Measurements from ENCODE around the gene ZBTB26. TPM values are rescaled to one million over a fixed set of nuclear protein-coding genes. Genes with fewer than 3 reads are reported as not detected.
A peak's percentile ranks its signal among the peaks of the same experiment; 100 is the strongest.
"Not testable (repeated sequence)": the region's sequence is repeated elsewhere in the genome, so short reads cannot be mapped to it uniquely, and the experiment has no call there.

Gene ZBTB26
- total RNA-seq, 1 donor from 2014 or later: 4.3 TPM

DNA sequence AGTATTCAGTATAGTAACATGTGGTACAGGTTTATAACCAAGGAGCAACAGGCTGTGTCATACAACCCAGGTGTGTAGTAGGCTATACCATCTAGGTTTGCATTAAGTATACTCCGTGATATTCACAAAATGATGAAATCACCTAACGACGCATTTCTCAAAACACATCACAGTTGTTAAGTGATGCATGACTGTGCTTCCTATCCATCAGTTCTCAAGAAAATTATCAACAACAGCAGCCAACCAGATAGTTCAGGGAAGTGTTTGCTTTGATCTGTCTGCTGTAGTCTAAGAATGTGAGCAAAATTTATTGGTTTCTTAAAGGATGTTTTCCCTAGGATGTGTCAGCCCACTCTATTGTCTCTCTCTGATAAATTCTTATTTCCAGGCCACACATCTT lies 7.4 kb downstream of the ZBTB26 start:
- DNase-seq (ENCODE audit: low spot score): no peak

DNA sequence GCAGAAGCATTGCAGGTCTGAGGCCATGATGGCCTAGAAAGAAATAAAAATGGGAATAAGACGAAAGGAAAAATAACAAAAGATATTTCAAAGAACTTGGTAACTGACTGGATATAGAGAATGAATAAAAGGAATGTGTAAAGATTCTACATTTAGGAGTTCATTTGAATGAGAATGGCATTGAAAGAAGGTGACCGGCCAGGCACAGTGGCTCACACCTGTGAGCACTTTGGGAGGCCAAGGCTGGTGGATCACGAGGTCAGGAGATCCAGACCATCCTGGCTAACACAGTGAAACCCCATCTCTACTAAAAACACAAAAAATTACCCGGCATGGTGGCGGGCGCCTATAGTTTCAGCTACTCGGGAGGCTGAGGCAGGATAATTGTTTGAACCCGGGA lies 8.6 kb downstream of the ZBTB26 start:
- no peak for DNase-seq (ENCODE audit: low spot score)

DNA sequence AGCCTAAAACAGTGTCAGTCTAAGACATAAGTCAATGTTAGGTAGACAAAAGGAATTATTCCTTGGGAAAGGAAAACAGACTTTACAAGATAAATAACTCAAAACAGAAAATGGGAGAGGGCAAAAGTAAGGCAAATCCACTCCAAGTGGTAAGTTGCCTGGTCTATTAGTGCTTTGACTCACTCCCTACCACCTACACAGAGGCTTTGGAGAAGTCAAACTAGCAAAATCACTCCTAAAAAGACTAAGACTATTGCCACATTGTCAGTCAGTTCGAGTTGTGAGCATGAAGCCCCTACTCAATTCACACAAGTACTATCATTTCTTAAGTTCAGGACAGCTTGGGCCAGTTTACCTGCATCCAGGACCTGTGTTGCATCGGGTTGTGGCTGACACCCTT lies 13.0 kb downstream of the ZBTB26 start:
- no peak for DNase-seq (ENCODE audit: low spot score)

DNA sequence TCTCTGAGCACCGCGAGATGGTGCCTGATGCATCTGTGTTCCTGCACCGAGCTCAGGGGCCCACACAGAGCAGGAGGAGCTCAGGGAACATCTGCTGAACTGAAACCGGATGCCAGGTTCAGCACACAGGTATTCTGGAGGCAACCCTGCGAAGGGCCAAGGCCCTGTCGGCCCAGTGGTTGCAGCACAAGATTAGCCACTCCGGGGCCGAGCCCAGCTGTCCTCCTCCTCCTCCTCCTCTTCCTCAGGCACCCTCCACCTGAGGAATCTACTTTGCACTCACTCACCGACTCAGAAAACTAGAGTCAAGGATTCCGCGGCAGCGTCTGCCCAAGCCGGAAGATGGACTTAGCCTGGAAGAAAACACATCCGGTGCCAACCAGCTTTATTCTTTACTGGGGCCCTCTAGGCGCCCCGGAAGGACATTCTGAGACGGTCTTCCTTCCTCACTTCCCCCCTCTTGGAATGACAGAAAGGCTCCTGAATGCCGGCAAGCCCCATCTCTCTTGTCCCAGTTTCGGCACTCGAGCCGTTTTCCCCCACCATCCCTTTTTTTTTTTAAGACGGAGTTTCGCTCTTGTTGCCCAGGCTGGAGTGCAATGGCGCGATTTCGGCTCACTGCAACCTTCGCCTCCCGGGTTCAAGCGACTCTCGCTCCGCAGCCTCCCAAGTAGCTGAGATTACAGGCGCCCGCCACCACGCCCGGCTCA lies 18.2 kb downstream of the ZBTB26 start, which contains the start of gene ZBTB6:
TSS of gene ZBTB6 (minus strand) at position 360 of the 710 bp plus-strand sequence. CDS start 1,251 bp downstream, outside the sequence.
- peak; percentile 95 for DNase-seq (ENCODE audit: low spot score)

GRCh38 chr9:122912671-122912963 lies 18.7 kb downstream of the ZBTB26 start:
- no peak for DNase-seq (ENCODE audit: low spot score)

DNA sequence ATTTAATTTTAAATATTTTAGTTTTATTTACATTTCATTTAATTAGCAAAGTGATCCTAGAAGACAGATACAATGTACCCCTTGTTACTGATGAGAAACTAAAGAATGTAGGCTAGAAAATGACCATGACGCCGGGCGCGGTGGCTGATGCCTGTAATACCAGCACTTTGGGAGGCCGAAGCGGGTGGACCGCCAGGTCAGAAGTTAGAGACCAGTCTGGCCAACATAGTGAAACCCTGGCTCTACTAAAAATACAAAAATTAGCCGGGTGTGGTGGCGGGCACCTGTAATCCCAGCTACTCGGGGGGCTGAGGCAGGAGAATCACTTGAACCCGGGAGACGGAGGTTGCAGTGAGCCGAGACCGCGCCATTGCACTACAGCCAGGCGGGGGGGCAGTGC lies 25.2 kb downstream of the ZBTB26 start:
- DNase-seq (ENCODE audit: low spot score): not testable (repeated sequence)

GRCh38 chr9:122904823-122905710 lies 26.2 kb downstream of the ZBTB26 start, which contains the start of gene RC3H2:
Gene RC3H2 (minus strand): TSS chr9:122905359. CDS start chr9:122897509, 7,850 bp downstream.
- peak; percentile 100 for DNase-seq (ENCODE audit: low spot score)

DNA sequence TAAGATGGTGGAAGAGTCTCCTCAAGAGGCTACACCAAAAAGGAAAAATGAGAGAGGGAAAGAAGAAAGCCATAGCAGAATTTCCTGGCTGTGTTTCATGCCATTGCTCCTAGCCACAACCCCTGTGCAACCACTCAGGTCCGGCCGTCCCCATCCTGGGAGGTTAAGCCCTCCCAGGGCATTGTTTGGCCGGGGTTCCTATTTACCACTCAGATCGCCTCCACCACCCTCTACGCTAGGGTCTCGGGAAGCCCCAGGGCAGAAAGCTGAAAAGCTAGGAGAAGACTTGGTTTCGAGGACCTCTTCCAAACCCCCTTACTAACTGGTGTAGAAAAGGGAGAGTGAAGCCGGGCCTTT lies 26.9 kb downstream of the ZBTB26 start:
- DNase-seq (ENCODE audit: low spot score): no peak

- no peak for DNase-seq (ENCODE audit: low spot score)
Observed at GRCh38 chr9:122900791-122901190, 30.5 kb downstream of the ZBTB26 start.

DNA sequence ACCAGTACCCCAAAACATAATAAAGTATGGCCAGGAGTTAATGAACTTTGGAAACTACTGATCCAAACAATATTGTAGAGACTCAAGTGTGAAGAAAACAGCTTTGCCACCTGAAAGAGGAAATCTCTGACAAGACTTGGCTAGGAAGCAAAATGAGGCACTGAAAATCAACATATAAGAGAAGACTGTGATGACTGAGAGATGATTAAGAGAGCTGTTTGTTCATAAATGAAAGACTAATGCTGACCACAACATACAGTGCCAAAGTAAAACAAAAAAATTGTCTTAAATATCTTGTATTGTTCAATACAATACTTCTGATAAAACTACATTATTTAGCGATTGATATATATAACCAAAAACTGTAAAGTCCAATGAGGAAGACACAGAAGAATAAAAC lies 33.3 kb downstream of the ZBTB26 start:
- no peak for DNase-seq (ENCODE audit: low spot score)

- no peak for DNase-seq (ENCODE audit: low spot score)
Observed at GRCh38 chr9:122888480-122888879, 42.8 kb downstream of the ZBTB26 start.

GRCh38 chr9:122883125-122883524 lies 48.2 kb downstream of the ZBTB26 start:
- DNase-seq (ENCODE audit: low spot score): no peak

DNA sequence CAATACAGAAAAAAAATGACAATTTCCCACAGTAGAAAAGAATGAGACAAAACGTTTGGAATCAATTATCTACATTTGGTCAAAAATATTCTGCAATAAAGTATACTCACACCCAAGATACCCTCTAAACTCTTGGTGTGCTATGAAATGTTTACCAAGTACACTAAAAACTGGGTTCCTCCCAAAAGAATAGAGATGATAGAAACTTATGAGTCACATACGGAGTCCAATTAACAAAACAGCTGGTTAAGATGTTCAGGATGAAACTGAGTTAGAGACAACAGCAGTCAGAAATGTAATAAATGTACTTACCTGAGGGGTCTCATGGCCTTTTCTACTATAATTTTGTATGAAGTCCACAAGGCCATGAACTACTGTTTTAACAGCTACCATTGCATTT lies 51.9 kb downstream of the ZBTB26 start:
- no peak for DNase-seq (ENCODE audit: low spot score)

DNA sequence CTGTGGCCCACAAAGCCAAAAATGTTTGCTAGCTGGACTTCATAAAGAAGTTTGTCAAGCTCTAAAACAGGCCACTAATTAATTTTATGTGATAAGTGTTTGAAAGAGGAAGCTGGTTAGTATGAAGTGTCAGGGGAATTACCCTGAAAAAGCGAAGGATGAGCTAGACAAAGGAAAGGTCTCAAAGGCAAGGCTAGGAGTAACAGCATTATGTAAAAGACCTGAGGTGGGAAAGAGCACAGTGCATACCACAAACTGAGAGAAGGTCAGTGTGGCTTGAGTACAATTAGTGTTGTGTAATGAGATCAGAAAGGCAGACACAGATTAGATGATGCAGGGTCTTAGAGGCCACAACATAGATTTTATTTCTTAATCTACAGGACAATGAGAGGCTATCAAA lies 55.8 kb downstream of the ZBTB26 start:
- no peak for DNase-seq (ENCODE audit: low spot score)

DNA sequence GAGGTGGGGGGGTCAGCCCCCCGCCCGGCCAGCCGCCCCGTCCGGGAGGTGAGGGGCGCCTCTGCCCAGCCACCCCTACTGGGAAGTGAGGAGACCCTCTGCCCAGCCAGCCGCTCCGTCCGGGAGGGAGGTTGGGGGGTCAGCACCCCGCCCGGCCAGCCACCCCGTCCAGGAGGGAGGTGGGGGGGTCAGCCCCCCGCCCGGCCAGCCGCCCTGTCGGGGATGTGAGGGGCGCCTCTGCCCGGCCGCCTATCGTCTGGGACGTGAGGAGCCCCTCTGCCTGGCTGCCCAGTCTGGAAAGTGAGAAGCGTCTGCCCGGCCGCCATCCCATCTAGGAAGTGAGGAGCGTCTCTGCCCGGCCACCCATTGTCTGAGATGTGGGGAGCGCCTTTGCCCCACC lies 64.0 kb downstream of the ZBTB26 start:
- DNase-seq (ENCODE audit: low spot score): not testable (repeated sequence)

GRCh38 chr9:122866079-122866478 lies 65.2 kb downstream of the ZBTB26 start:
- no peak for DNase-seq (ENCODE audit: low spot score)

Other genes with a start within 250 kb of the ZBTB26 start
- gene OR1L4, start 207.5 kb downstream of the ZBTB26 start, total RNA-seq (ENCODE audit: insufficient read depth, low replicate concordance): not detected
- 1.2 TPM for gene OR1L6, start 189.2 kb downstream of the ZBTB26 start, total RNA-seq (ENCODE audit: insufficient read depth, low replicate concordance)
- gene OR5C1, start 142.6 kb downstream of the ZBTB26 start, total RNA-seq (ENCODE audit: insufficient read depth, low replicate concordance): 1.2 TPM
- gene OR1K1, start 131.4 kb downstream of the ZBTB26 start, total RNA-seq (ENCODE audit: insufficient read depth, low replicate concordance): not detected
- 24.1 TPM for gene PDCL, start 102.9 kb downstream of the ZBTB26 start, total RNA-seq (ENCODE audit: insufficient read depth, low replicate concordance)
- gene RC3H2, start 26.2 kb downstream of the ZBTB26 start, total RNA-seq (ENCODE audit: insufficient read depth, low replicate concordance): 44.1 TPM
- 13.2 TPM for gene ZBTB6, start 18.2 kb downstream of the ZBTB26 start, total RNA-seq (ENCODE audit: insufficient read depth, low replicate concordance)
- gene RABGAP1, start 9.5 kb upstream of the ZBTB26 start, total RNA-seq (ENCODE audit: insufficient read depth, low replicate concordance): 226 TPM
- 20.9 TPM for gene GPR21, start 102.2 kb upstream of the ZBTB26 start, total RNA-seq (ENCODE audit: insufficient read depth, low replicate concordance)